Cardiac fibroblast (primary cell): ENCODE measurements around the gene DENND4C.
"Not testable (repeated sequence)": the region's sequence is repeated elsewhere in the genome, so short reads cannot be mapped to it uniquely, and the experiment has no call there.

Experiments
- DNase-seq, 2 donors: peaks; one replicate each; pipeline versions ENCODE4 v3.0.0 to v3.0.0-alpha.2; 2010; ENCODE audit warnings: low read depth in 2 of 2
- H3K4me3 ChIP-seq, 2 donors: replicated peaks in 1 of 2; 1 replicate in 1 of 2; 2 replicates in 1 of 2; pipeline ENCODE4 v1.5.1; 2011; ENCODE audit warnings: low read depth in 2 of 2, low read length in 2 of 2, mild to moderate bottlenecking in 2 of 2, moderate library complexity in 1 of 2
- TF ChIP-seq, protein P1 (sequence below): IDR thresholded peaks from one replicate; pipeline ENCODE4 v1.5.1; 2011; ENCODE audit warnings: low read depth, mild to moderate bottlenecking, low read length, inconsistent platforms

DENND4C gene

DNA sequence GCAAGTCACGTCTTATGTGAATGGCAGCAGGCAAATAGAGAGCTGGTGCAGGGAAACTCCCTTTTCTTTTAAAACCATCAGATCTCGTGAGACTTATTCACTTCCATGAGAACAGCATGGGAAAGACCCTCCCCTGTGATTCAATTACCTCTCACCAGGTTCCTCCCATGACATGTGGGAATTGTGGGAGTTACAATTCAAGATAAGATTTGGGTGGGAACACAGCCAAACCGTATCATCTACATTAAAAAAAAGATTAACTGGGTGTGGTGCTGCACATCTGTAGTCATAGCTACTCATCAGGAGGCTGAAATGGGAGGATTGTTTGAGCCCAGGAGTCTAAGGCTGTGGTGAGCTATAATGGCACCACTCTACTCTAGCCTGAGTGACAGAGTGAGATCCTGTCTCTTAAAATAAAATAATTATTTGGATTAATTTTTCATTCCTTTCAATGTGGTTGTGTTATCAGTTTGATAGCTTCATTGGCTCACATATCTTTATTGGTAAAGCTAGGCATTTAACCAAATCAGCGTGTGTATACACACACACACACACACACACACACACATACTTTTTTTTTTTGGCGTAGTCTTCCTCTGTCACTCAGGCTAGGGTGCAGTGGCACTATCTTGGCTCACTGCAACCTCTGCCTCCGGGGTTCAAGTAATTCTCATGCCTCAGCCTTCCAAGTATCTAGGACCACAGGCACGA lies 21.8 kb downstream of the DENND4C start:
- no peak overlapping the region for H3K4me3 ChIP-seq
- TF ChIP-seq, protein P1, sequence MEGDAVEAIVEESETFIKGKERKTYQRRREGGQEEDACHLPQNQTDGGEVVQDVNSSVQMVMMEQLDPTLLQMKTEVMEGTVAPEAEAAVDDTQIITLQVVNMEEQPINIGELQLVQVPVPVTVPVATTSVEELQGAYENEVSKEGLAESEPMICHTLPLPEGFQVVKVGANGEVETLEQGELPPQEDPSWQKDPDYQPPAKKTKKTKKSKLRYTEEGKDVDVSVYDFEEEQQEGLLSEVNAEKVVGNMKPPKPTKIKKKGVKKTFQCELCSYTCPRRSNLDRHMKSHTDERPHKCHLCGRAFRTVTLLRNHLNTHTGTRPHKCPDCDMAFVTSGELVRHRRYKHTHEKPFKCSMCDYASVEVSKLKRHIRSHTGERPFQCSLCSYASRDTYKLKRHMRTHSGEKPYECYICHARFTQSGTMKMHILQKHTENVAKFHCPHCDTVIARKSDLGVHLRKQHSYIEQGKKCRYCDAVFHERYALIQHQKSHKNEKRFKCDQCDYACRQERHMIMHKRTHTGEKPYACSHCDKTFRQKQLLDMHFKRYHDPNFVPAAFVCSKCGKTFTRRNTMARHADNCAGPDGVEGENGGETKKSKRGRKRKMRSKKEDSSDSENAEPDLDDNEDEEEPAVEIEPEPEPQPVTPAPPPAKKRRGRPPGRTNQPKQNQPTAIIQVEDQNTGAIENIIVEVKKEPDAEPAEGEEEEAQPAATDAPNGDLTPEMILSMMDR, result no peak
- peak in 1 of 2 donors; percentile 2 for DNase-seq

DNA sequence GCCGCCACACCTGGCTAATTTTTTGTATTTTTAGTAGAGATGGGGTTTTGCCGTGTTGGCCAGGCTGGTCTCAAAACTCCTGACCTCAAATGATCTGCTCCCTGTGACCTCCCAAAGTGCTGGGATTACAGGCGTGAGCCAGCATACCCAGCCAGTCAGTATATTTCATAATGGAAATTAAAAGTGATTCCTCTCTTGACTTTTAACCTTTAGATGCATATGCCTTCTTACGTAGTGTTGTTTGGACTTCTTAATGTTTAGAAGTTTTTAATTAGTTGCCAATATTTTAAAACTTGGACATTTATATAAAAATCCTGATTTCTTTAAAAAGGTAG lies 22.4 kb downstream of the DENND4C start:
- no peak overlapping the region for H3K4me3 ChIP-seq
- DNase-seq, result no peak
- TF ChIP-seq, protein P1, result no peak

DNA sequence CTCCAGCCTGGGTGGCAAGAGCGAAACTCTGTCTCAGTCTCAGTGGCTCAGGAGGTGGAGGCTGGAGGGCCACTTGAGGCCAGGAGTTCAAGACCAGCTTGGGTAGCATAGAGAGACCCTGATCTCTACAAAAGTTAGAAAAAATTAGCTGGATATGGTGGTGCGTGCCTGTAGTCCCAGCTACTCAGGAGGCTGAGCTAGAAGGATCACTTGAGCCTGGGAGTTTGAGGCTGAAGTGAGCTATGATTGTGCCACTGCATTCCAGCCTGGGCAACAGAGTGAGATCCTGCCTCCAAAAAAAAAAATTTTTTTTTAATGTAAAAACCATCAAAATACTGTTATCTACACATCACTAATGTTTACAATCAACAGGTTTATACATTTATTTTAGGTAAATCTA lies 24.6 kb downstream of the DENND4C start:
- H3K4me3 ChIP-seq, result no peak overlapping the region
- DNase-seq, result no peak
- TF ChIP-seq, protein P1, result no peak

DNA sequence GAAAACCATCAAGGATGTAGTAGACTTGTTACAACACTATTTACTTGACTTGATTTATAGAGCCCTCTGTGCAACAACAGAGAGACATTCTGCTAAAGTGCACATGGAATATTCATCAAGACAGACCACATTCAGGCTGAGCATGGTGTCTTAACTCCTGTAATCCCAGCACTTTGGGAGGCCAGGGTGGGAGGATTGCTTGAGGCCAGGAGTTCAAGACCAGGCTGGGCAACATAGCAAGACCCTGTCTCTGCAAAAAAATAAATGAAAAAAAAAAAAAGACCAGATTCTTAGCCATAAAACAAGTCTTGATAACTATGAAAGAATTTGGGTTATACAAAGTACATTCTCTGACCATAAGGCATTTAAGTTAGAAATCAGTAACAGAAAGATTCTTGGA lies 25.3 kb downstream of the DENND4C start:
- H3K4me3 ChIP-seq, result no peak overlapping the region
- TF ChIP-seq, protein P1, result no peak
- no peak for DNase-seq

DNA sequence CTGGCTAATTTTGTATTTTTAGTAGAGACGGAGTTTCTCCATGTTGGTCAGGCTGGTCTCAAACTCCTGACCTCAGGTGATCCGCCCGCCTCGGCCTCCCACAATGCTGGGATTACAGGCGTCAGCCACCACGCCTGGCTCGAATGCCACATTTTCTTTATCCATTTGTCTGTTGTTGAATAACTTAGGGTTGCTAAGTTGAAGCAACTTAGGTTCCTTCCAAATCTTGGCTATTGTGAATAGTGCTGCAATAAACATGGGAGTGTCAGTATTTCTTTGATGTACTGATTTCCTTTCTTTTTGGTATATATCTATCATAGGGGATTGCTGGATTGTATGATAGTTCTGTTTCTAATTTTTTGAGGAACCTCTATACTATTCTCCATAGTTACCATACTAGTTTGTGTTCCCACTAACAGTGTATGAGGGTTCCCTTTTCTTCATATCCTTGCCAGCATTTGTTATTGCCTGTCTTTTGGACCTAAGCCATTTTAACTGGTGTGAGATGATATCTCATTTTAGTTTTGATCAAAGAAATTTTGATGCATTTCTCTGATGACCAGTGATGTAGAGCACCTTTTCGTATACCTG lies 29.3 kb downstream of the DENND4C start:
- H3K4me3 ChIP-seq, DNase-seq: not testable (repeated sequence)

DNA sequence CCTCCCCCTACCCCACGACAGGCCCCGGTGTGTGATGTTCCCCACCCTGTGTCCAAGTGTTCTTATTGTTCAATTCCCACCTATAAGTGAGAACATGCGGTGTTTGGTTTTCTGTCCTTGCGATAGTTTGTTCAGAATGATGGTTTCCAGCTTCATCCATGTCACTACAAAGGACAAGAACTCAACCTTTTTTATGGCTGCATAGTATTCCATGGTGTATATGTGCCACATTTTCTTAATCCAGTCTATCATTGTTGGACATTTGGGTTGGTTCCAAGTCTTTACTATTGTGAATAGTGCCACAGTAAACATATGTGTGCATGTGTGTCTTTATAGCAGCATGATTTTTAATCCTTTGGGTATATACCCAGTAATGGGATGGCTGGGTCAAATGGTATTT lies 35.1 kb downstream of the DENND4C start:
- H3K4me3 ChIP-seq, DNase-seq: not testable (repeated sequence)

DNA sequence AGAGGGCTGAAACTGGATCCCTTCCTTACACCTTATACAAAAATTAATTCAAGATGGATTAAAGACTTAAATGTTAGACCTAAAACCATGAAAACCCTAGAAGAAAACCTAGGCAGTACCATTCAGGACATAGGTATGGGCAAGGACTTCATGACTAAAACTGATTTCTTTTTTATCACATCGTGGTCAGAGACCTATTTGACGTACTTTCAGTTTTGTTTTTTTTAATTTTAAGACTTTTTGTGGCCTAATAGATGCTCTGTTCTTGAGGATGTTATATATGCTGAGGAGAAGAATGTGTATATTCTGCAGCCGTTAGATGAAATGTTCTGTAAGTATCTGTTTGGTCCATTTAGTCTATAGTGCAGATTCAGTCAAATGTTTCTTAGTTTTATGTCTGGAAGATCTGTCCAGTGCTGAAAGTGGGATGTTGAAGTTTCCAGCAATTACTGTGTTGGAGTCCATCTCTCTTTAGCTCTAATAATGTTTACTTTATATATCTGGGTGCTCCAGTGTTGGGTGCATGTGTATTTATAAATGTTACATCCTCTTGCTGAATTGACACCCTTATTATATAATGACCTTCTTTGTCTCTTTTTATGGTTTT lies 36.4 kb downstream of the DENND4C start:
- not testable (repeated sequence) for H3K4me3 ChIP-seq

DNA sequence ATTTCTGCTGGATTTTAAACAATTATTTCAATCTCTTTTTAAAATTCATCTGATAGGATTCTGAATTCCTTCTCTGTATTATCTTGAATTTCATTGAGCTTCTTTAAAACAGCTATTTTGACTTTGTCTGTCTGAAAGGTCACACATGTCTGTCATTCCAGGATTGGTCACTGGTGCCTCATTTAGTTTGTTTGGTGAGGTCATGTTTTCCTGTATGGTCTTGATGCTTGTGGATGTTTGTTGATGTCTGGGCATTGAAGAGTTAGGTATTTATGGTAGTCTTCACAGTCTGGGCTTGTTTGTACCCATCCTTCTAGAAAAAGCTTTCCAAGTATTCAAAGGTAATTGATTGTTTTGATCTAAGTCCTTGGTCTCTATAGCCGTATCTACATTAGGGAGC lies 39.1 kb downstream of the DENND4C start:
- TF ChIP-seq, protein P1, result no peak
- no peak overlapping the region for H3K4me3 ChIP-seq
- peak in 1 of 2 donors; percentile 11 for DNase-seq

More for the DNA sequence above, 36.4 kb downstream of the DENND4C start:
- not testable (repeated sequence) for DNase-seq
